Erythroblast (primary cell): ENCODE data around the gene SMR3B.

Source experiments
- GATA1 ChIP-seq: IDR thresholded peaks from 2 replicates; pipeline ENCODE4 v1.6.1; 2011; ENCODE audit warnings: low read depth, mild to moderate bottlenecking, control low read depth, low read length, moderate library complexity
- POLR2A ChIP-seq: IDR thresholded peaks from 2 replicates; pipeline ENCODE4 v1.6.1; 2011; ENCODE audit warnings: mild to moderate bottlenecking, low read length

GRCh38 chr4:70336043-70336442 is 46.9 kb upstream of the SMR3B start:
- no peak for TF ChIP-seq POLR2A
- TF ChIP-seq GATA1 = no peak
